Measurements from ENCODE around the gene SIRPB2. TPM values are rescaled to one million over a fixed set of nuclear protein-coding genes. Genes with fewer than 3 reads are reported as not detected.
"Not testable (repeated sequence)": the region's sequence is repeated elsewhere in the genome, so short reads cannot be mapped to it uniquely, and the experiment has no call there.

The SIRPB2 gene
- total RNA-seq, 4 donors from 2014 or later, result 4.7 to 8.1 (median 6.2) TPM

DNA sequence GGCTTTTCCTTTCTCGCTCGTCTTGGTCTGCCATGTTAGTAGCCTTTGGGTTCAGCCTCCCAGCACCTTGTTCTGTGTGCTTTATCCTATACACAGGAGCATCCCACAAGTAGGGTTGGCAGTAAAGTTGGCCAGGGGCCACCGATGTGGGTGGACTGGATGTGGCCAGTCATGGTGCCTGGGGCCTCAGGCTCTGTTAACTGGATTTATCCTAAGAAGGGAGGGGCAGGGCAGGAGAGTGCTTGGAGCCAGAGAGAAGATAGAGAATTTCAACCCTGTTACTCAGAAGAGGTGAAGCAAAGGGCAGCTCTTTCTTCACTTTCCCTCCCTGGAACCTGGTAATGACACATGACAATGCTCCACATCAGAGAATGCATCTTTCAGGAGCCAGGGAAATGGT, 14.1 kb upstream of the SIRPB2 start:
- no peak overlapping the region for H3K4me3 ChIP-seq
- H3K27ac ChIP-seq (replicated peaks in 1 of 4), result no peak overlapping the region
- 68% methylated on average over 3 of the region's 3 CpGs for WGBS
- intact Hi-C loops (cut with DNase I), result no loop called here
- H3K9me3 ChIP-seq, result peaks cover 0 to 6% (median 0%) of the 10 kb centered on the region in 4 donors
- peak; percentile 66 for DNase-seq (ENCODE audit: extremely low spot score)
- H3K4me1 ChIP-seq, result no peaks in the 10 kb centered on the region
- peaks cover 0 to 21% (median 0%) of the 10 kb centered on the region in 4 donors for H3K27me3 ChIP-seq
- TF ChIP-seq, protein P1, sequence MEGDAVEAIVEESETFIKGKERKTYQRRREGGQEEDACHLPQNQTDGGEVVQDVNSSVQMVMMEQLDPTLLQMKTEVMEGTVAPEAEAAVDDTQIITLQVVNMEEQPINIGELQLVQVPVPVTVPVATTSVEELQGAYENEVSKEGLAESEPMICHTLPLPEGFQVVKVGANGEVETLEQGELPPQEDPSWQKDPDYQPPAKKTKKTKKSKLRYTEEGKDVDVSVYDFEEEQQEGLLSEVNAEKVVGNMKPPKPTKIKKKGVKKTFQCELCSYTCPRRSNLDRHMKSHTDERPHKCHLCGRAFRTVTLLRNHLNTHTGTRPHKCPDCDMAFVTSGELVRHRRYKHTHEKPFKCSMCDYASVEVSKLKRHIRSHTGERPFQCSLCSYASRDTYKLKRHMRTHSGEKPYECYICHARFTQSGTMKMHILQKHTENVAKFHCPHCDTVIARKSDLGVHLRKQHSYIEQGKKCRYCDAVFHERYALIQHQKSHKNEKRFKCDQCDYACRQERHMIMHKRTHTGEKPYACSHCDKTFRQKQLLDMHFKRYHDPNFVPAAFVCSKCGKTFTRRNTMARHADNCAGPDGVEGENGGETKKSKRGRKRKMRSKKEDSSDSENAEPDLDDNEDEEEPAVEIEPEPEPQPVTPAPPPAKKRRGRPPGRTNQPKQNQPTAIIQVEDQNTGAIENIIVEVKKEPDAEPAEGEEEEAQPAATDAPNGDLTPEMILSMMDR (IDR thresholded peaks at IDR 0.05), result no peak
- no peak for TF ChIP-seq EP300 (IDR thresholded peaks at IDR 0.05)
- TF ChIP-seq POLR2AphosphoS5 (IDR thresholded peaks at IDR 0.05), result no peak
- no peak for TF ChIP-seq POLR2A (IDR thresholded peaks at IDR 0.05; ENCODE audit: low read depth)
- H3K36me3 ChIP-seq, result no peaks in the 10 kb centered on the region

DNA sequence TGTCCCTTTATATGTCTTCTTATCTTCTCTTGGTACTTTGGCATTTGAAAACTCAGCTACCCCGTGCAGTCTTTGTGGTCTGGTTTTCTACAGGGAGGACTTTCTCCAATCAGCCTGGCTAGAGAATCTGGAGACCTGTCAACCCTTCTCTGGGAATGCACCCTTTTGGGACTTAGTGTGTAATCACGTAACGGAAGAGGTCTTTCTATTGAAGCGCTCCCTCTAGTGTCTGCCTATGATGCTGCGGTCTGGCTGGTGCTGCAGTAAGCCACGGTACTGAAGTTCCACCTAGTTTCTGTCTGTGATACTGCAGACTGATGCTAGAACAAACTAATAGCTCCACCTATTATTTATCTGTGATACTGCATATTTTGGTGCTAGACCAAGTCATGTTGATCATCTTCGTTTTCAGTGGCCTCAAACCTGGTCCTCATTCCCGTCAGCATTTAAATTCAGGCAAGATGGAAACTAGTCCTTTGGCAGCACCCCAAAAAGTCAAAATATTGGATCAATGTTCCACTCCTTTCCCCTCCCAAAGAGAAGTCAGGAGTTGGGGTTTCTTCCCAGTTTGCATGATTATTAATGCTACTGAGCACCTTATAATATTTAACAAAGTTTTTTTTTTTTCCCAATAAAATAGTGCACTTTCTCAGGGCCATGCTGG, 12.5 kb upstream of the SIRPB2 start:
- no peak overlapping the region for H3K4me3 ChIP-seq
- 5% methylated on average over 8 of the region's 8 CpGs for WGBS
- peaks cover 0 to 28% (median 3%) of the 10 kb centered on the region in 4 donors for H3K27me3 ChIP-seq
- peak; percentile 89 for DNase-seq (ENCODE audit: extremely low spot score)
- H3K9me3 ChIP-seq, result peaks cover 0 to 6% (median 0%) of the 10 kb centered on the region in 4 donors
- intact Hi-C loops (cut with DNase I), result no loop called here
- no peak overlapping the region for H3K27ac ChIP-seq (replicated peaks in 1 of 4)
- H3K4me1 ChIP-seq, result no peaks in the 10 kb centered on the region
- no peaks in the 10 kb centered on the region for H3K36me3 ChIP-seq
- TF ChIP-seq POLR2AphosphoS5 (IDR thresholded peaks at IDR 0.05) (peak in 1 of 2 donors; percentile 12), EP300 (IDR thresholded peaks at IDR 0.05) (no peak), POLR2A (IDR thresholded peaks at IDR 0.05; ENCODE audit: low read depth) (no peak)
- TF ChIP-seq, protein P1 (IDR thresholded peaks at IDR 0.05), result peak; percentile 47 to 71 (median 63)

GRCh38 chr20:1500496-1500895, 9.3 kb upstream of the SIRPB2 start:
- 32% methylated on average over 3 of the region's 3 CpGs for WGBS

DNA sequence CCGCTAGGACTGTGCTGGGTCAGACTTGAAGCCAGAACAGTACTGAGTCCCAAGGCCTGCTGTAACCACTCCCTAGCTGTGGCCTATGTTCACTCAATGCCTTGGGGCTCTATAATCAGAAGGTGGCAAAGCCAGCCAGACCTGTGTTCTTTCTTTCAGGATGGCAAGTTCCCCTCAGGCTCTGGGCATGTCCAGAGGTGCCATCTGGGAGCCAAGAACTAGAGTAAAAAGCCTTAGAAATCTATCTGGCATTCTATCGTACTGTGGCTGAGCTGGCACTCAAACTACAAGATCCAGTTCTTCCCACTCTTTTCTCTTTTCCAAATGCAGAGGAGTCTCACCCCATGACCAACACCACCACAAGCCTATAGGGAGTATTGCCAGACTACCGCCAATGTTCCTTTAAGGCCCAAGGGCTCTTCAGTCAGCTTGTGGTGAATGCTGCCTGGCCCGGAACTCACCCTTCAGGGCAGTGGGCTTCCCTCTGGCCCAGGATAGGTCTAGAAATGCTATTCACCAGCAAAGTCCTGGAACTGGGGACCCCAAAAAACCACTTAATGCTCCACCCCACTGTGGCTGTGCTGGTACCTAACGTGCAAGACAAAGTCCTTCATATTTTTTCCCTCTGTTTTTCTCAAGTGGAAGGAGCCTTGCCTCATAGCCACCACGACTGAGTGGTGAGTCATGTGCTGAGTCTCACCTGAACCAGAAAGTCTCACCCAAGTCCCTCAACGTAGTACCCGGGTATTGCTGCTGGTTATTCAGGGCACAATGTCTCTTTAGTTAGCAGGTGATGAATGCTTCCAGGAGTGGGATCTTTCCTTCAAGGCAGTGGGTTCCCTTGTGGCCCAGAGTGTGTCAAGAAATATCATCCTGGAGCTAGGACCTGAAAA, 8.6 kb upstream of the SIRPB2 start:
- DNase-seq (ENCODE audit: extremely low spot score), result peak; percentile 62
- TF ChIP-seq EP300 (IDR thresholded peaks at IDR 0.05) (no peak), POLR2AphosphoS5 (IDR thresholded peaks at IDR 0.05) (no peak), POLR2A (IDR thresholded peaks at IDR 0.05; ENCODE audit: low read depth) (no peak)
- TF ChIP-seq, protein P1 (IDR thresholded peaks at IDR 0.05), result no peak
- Histone ChIP-seq H3K4me3 (no peak overlapping the region), H3K36me3 (no peaks in the 10 kb centered on the region), H3K9me3 (peaks cover 0 to 6% (median 0%) of the 10 kb centered on the region in 4 donors), H3K4me1 (no peaks in the 10 kb centered on the region), H3K27ac (replicated peaks in 1 of 4) (no peak overlapping the region), H3K27me3 (peaks cover 0 to 13% (median 3%) of the 10 kb centered on the region in 4 donors)
- WGBS, result 92% methylated on average over 7 of the region's 8 CpGs
- intact Hi-C loops (cut with DNase I), result no loop called here

More at GRCh38 chr20:1500496-1500895, 9.3 kb upstream of the SIRPB2 start:
- Histone ChIP-seq H3K4me3 (no peak overlapping the region), H3K27me3 (peaks cover 0 to 16% (median 3%) of the 10 kb centered on the region in 4 donors), H3K36me3 (no peaks in the 10 kb centered on the region), H3K9me3 (peaks cover 0 to 6% (median 0%) of the 10 kb centered on the region in 4 donors), H3K4me1 (no peaks in the 10 kb centered on the region), H3K27ac (replicated peaks in 1 of 4) (no peak overlapping the region)
- no peak for DNase-seq (ENCODE audit: extremely low spot score)
- TF ChIP-seq, protein P1 (IDR thresholded peaks at IDR 0.05), result no peak
- intact Hi-C loops (cut with DNase I), result no loop called here

- WGBS, result 93% methylated on average over 5 of the region's 5 CpGs
- H3K4me1 ChIP-seq; DNase-seq (ENCODE audit: extremely low spot score); H3K27ac ChIP-seq (replicated peaks in 1 of 4); H3K9me3 ChIP-seq; intact Hi-C loops (cut with DNase I); H3K36me3 ChIP-seq; H3K4me3 ChIP-seq: not testable (repeated sequence)
- peaks cover 0 to 13% (median 3%) of the 10 kb centered on the region in 4 donors for H3K27me3 ChIP-seq
Measured at GRCh38 chr20:1497371-1497770, 6.2 kb upstream of the SIRPB2 start.
